ENCODE results near the gene SPSB4.

- TF ChIP-seq CTCF (IDR thresholded peaks at IDR 0.05) (no peak), POLR2A (IDR thresholded peaks at IDR 0.05) (no peak)
These were observed 4.0 kb downstream of the SPSB4 start for GRCh38 chr3:141055136-141055535.
